Spleen (tissue), 7 donors: ENCODE results near the gene SPTSSA.

ENCODE experiments used
- CTCF ChIP-seq, 11 experiments: fragments of 200-600 bp in 7 of 11; fragments of 450-650 bp in 4 of 11; sonication (generic) in 4 of 11; IDR thresholded peaks in 8 of 11; conservative IDR thresholded peaks in 3 of 11; 1 replicate in 7 of 11; 2 replicates in 4 of 11; pipeline versions ENCODE4 v1.4.0 to v1.8.0; 2016 to 2021; ENCODE audit warnings: antibody characterized with exemption in 11 of 11, inconsistent platforms in 4 of 11, mild to moderate bottlenecking in 1 of 11
- POLR2A ChIP-seq, 3 donors: fragments of 450-650 bp; IDR thresholded peaks; one replicate each; pipeline ENCODE4 v1.5.1; 2017; ENCODE audit warnings: antibody characterized with exemption in 3 of 3, mild to moderate bottlenecking in 1 of 3
- POLR2AphosphoS5 ChIP-seq, 3 donors: sonication (generic); formaldehyde crosslinking; IDR thresholded peaks; one replicate each; pipeline ENCODE4 v1.5.1; 2017; ENCODE audit warnings: antibody characterized with exemption in 3 of 3
- donor health status: DM: no; HTN: no; CAD: no; lungs with moderate emphysema.
- donor health status: DM: no; HTN: no; CAD: no.
- donor health status: DM: no; HTN: no; CAD: no.

- TF ChIP-seq CTCF (IDR thresholded peaks at IDR 0.05 in 8 of 11, conservative IDR thresholded peaks at IDR 0.05 in 3 of 11) (no peak), POLR2AphosphoS5 (IDR thresholded peaks at IDR 0.05) (no peak), POLR2A (IDR thresholded peaks at IDR 0.05) (no peak)
Measured at GRCh38 chr14:34423445-34423844, 38.6 kb downstream of the SPTSSA start.
